NCI-H1048 (cell line): ENCODE data around the gene RPTOR.

ENCODE experiments used
- DNase-seq: peaks from one replicate; lab custom pipeline; 2025; lab: John Stamatoyannopoulos, UW

RPTOR gene

GRCh38 chr17:80930335-80931279, 386.0 kb downstream of the RPTOR start:
- DNase-seq: no peak

DNA sequence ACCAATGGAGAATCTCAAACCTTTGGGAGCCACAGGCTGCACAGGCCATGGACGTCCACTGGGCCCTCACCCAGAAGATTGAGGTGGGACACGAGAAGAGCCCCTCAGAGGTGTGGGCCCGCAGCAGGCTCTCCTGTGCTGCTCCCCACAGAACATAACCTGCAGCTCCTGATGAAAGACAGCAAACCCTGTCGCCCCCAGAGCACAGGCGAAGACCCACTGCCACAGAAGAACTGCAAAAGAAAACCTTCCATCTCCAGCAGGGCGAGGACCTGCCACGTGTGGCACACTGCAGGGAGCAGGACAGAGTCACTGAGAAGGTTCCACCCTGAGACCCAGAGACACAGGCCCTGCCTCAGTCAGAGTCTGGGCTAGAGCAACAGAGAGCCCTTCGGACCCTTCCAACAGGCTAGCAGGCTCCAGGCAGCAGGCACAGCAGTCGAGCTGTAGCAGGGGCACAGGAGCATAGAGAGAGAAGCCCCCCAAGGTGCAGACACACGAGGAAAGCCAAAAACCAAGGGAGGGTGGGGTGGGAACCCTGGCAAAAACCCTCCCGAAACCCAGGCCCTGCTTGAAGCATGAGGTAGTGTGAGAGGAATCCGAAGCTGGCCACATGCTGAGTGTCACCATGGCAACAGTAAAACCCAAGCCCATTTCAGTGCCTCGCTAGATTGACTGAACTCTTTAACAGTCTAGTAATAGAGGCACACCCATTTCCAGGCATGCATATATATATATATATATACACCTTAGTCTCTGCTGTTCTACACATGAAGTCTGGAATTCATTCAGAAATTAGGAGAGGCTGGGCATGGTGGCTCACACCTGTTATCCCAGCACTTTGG, 387.0 kb downstream of the RPTOR start:
- no peak for DNase-seq

DNA sequence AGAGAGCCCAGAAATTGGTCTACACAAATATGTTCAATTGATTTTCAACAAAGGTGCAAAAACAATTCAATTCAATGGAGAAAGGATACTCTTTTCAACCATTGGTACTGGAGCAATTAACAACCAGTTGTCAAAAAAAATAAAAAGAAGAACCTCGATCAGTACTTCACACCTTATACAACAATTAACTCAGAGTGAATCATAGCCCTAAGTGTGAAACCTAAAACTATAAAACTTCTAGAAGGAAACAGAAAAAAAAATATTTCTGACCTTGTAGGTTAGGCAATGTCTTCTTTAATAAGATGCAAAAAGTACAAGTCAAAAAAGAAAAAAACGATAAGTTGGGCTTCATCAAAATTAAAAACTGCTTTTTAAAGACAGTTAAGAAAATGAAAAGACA, 390.9 kb downstream of the RPTOR start:
- DNase-seq: no peak

DNA sequence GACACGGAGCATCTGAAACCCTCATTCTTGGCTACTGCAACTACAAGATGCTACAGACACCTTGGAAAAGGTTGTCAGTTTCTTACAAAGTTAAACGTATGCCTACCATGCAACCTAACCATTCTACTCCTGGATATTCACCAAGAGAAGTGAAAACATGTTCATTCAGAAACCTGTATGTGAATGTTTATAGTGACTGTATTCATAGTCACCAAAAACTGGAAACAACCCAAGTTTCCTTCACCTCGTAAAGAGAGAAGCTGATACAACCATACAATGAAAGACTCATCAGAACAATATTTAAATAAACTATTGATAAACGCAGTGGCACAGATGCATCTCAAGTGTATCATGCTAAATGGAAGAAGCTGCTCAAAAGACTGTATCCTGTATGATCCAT, 391.6 kb downstream of the RPTOR start:
- DNase-seq: no peak

DNA sequence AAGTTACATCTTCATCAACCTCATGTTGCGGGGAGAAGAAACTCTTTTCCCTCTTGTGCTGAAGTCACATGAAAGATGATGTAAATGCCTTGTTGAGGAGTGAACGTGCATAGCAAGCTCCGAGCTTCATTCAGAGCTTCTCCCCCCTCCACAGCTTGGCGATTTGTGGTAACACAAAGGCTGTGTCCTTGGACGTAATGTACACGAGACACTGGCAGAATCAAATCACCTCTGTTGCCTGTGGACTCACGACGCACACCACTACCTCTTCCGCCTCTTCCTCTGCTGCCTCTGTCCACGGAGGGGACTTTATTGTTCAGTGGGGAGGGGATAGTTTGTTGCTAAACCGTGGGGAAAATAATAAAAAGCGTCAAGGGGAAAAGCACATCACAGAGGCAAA, 392.1 kb downstream of the RPTOR start:
- no peak for DNase-seq

DNA sequence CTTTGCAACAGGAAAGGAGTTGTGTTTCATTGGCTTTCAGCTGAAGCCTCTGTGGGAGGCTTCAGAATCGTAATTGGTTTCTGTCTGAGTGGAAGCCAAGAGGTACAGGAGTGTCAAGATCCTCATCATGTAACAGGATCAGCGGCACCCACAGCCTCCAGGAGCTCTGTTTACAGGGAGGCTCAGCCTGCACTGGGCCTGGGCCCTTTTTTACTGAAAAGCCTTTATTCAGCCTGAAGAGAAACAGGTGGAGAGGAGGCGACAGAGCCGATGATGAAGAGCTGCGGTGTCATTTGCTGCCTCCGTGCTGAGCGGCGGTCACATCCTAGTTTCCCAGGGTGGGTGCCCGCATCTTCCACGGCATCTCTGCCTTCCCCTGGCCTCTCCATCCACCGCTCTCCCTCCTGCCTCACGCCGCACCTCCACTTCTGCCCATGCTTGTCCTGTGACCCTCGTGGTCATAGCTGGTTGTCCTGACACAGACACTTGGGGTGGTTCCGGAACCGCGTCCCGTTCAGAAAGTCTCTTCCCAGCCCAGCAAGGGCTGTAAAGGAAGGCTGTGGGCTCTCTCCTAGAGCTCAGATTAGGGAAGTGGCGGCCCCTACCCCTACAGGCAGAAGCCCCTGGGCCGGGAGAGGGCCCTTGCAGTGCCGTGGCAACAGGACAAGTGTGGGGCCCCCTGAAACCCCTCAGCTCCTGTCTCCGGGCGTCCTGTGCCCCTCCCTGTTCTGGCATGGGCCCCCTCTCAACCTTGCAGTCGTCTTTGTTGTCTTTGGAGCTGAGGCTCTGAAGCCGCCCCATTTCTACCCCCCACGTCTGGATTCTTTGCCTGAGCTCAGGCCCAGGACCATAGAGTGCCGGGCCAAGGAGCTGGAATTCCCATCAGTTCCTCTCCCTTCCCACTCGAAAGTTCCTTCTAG, 393.1 kb downstream of the RPTOR start:
- DNase-seq: no peak

- DNase-seq: no peak
Observed at GRCh38 chr17:80938556-80938955, 393.9 kb downstream of the RPTOR start.

- DNase-seq: no peak
Observed at GRCh38 chr17:80939151-80940145, 394.8 kb downstream of the RPTOR start.

DNA sequence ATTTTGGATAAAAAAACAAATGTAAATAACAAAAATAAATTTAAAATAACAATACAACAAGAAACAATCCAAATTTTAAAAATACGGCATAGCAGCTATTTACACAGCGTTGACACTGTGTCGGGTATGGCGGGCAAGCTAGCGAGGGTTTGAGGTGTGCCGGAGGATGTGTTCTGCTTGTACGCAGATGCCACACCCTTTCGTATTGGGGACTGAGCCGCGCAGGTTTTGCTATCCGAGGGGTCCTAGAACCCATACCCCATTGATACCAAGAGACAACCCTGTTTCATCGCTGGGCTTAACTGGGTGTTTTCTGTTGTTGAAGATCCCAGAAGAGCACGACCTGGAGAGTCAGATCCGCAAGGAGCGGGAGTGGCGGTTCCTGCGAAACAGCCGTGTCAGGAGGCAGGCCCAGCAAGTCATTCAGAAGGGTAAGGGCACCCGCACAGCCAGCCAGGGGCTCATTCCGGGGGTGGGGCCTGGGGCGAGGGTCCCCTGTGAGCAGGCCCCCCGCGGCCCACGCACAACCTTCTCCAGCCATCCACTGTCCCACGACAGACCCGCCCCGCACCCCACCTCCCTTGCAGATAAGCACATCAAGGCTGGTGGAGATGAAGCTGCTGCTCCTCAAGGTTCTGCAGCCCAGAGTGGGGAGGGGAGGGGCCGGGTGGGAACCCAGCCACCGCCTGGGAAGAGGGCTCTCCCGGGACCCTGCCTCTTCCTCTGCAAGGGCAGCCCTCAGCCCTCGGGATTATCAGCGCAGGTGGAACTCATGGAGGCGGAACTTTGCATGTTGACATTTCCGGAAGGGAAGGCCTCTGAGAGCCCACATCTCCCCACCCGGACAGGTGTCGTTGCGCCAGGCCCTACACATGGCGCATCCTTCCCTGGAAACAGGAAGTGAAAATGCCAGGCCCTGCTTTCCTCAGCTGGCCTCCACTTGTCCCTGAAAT, 395.8 kb downstream of the RPTOR start:
- no peak for DNase-seq

GRCh38 chr17:80941171-80941570, 396.5 kb downstream of the RPTOR start:
- no peak for DNase-seq

DNA sequence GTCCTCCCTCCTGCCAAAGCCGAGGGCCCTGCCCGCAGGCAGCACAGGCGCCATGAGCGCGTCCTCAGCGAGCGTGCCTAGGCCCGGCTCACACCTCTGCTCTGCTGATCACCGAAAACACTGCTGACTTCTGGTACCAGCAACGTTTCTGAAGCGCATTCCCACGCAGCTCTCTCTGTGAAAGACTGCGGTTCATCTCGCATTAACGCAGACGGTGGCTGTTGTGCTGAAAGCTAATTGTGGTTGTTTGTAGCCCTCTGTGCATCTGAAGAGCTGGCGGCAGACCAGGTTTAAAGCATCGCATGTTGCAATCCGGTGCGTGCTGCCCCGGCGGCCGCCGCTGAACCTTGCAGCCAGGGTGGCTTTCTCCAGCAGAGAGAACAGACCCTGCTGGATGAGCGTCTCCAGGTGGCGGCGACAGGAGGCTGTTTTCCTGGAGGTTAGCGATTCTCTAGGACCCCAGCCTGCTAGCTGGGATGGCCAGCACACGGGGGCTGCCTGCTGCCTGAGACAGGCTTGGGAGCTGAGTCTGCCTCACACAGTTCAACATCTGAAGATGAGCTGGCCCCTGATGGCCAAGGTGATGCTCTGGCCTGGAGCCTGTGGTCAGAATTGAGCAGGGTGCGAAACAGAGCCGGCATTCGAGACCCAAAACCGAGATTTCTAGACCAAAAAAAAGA, 397.2 kb downstream of the RPTOR start:
- no peak for DNase-seq

DNA sequence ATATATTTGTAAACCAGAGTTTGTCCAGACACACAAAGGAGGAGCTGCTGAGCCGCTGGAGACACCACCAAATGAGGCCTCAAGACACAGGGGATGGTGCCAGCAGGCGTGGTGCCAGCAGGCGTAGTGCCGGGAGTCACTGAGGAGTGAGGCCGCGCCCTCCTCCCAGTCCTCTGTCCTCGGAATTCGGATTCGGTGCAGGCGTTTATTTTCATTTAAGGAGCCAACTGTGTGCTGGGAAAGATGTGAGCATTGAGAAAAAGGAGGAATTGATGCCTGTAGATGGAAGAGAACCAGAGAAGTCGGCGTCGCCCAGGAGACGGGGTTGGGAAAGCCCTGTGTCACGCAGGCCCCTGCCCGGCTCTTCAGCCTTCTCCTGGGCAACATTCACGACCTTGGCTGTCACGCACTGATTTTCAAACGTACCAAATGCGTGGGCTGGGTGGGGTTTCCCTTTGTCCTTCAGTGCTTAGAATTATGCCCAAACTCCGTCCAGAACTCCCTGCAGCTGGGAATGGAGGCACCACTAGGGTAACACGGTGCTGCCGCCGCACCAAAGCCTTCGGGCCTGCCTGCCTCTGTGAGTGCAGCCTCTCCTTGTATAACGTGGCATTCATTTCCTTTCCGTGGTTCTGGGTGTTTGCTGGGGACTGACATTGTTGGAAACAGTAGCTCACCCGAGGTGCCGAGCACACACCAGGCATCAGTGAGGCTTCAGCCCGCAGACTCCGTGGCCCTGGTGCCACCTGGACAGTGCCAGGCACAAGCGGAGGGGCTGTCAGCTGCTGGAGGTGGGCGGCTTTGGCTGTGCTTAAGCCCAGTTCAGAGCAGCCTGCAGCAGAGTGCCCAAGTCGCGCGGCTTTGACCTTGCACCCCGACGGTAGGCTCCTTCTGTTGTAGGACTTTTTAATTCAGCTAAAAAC, 398.0 kb downstream of the RPTOR start:
- DNase-seq: no peak

GRCh38 chr17:80943346-80944145, 398.9 kb downstream of the RPTOR start:
- no peak for DNase-seq

DNA sequence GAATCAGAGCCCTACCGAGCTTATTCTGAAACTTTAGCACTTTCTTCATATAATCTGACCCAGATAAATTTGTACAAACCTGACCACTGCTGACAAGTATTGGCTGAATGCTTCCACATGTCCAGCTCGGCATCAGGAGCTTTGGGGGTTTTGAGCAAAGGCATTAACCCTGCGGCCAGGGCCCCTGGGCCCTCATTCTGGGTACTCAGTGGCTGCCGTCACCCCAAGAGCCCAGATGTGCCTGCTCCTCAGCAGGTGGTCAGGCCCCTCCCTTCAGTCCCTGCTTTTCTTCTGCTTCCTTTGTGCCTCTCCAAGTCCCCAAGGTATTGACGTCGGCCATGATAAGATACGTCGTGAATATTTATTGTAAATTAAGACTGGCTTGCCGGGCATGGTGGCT, 399.7 kb downstream of the RPTOR start:
- DNase-seq: no peak

DNA sequence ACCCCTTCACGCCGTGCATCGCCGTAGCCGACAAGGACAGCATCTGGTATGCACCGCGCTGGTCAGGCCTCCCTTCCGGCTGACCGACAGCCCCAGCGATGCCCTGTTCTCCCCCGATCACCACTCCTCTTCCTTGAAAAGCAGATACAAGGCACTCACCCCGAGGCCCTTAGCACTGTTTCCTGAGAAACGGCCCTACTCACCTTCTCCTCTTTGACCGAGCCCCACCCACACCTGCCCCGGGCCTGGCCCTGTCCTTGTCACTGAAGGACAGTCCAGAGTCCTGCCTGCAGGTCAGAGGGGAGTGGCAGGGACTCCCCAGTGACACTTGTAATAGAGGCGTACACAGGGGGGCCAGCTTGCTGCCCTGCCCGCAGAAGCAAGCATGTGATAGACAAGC, 401.1 kb downstream of the RPTOR start:
- no peak for DNase-seq

GRCh38 chr17:80946449-80946848, 401.8 kb downstream of the RPTOR start:
- DNase-seq: no peak
